GM23338 (cell line): ENCODE results near the gene GNG7. TPM values are rescaled to one million over a fixed set of nuclear protein-coding genes. Genes with fewer than 3 reads are reported as not detected.

Source experiments
- ATAC-seq: fragments of 200-7000 bp; cut with Tn5 transposase; 3 replicates; pipeline ENCODE4 v1.9.1; 2020
- DNase-seq: peaks from one replicate; pipeline ENCODE4 v3.0.0-alpha.2; 2015; ENCODE audit warnings: low spot score
- H2AFZ ChIP-seq: fragments of 200-600 bp; sonication (generic); 2 replicates; pipeline ENCODE4 v1.8.0; 2016; ENCODE audit warnings: antibody characterized with exemption, mild to moderate bottlenecking, moderate library complexity
- H3F3A ChIP-seq: fragments of 200-600 bp; sonication (generic); replicated peaks from 2 replicates; pipeline ENCODE4 v1.8.0; 2017; ENCODE audit warnings: antibody characterized with exemption, mixed run types, low read depth
- H3K27ac ChIP-seq: fragments of 200-600 bp; sonication (generic); 2 replicates; pipeline ENCODE4 v1.6.1; 2016; ENCODE audit warnings: low read depth
- H3K27me3 ChIP-seq: fragments of 200-600 bp; sonication (generic); 2 replicates; pipeline ENCODE4 v1.8.0; 2016; ENCODE audit warnings: mild to moderate bottlenecking, mixed run types, moderate library complexity; ENCODE audit not compliant: insufficient read depth
- H3K36me3 ChIP-seq: fragments of 200-600 bp; sonication (generic); 2 replicates; pipeline ENCODE4 v1.8.0; 2016; ENCODE audit warnings: mild to moderate bottlenecking; ENCODE audit not compliant: insufficient read depth
- H3K4me1 ChIP-seq: fragments of 200-600 bp; sonication (generic); 2 replicates; pipeline ENCODE4 v1.8.0; 2016; ENCODE audit warnings: mild to moderate bottlenecking, moderate library complexity; ENCODE audit not compliant: insufficient read depth
- H3K4me2 ChIP-seq: fragments of 200-600 bp; sonication (generic); 2 replicates; pipeline ENCODE4 v1.7.1; 2017; ENCODE audit warnings: mixed run types
- H3K4me3 ChIP-seq: fragments of 200-600 bp; sonication (generic); 2 replicates; pipeline ENCODE4 v1.6.1; 2016; ENCODE audit warnings: mixed run types
- H3K79me2 ChIP-seq: fragments of 200-600 bp; sonication (generic); replicated peaks from 2 replicates; pipeline ENCODE4 v1.8.0; 2017; ENCODE audit warnings: mild to moderate bottlenecking; ENCODE audit not compliant: insufficient read depth
- H3K9me2 ChIP-seq: fragments of 200-600 bp; sonication (generic); 2 replicates; pipeline ENCODE4 v1.8.0; 2017; ENCODE audit not compliant: insufficient read depth
- H4K20me1 ChIP-seq: fragments of 200-600 bp; sonication (generic); replicated peaks from 2 replicates; pipeline ENCODE4 v1.8.0; 2017; ENCODE audit warnings: mild to moderate bottlenecking; ENCODE audit not compliant: insufficient read depth
- H3K27ac Mint-ChIP-seq: 2 replicates; pipeline ENCODE4 v1.8.0; 2020; ENCODE audit warnings: inconsistent platforms, mild to moderate bottlenecking, moderate library complexity, mixed read lengths
- H3K27me3 Mint-ChIP-seq: 3 replicates; pipeline ENCODE4 v1.8.0; 2022; ENCODE audit warnings: low read depth, mild to moderate bottlenecking, moderate library complexity, mixed read lengths, inconsistent platforms; ENCODE audit not compliant: insufficient read depth, poor library complexity
- H3K36me3 Mint-ChIP-seq: 3 replicates; pipeline ENCODE4 v1.8.0; 2021; ENCODE audit warnings: low read depth, mild to moderate bottlenecking, inconsistent platforms, moderate library complexity, mixed read lengths
- H3K4me1 Mint-ChIP-seq: 3 replicates; pipeline ENCODE4 v1.8.0; 2020; ENCODE audit warnings: mild to moderate bottlenecking, inconsistent platforms, mixed read lengths
- H3K4me3 Mint-ChIP-seq: 3 replicates; pipeline ENCODE4 v1.8.0; 2021; ENCODE audit warnings: moderate library complexity, mild to moderate bottlenecking, inconsistent platforms, mixed read lengths
- H3K9me3 Mint-ChIP-seq: 3 replicates; pipeline ENCODE4 v1.8.0; 2020; ENCODE audit warnings: moderate library complexity, mild to moderate bottlenecking, inconsistent platforms, mixed read lengths
- polyA plus RNA-seq: library from polyadenylated mRNA; unstranded; fragments of >200 nt; fragmentation: Nextera tagmentation; extraction: Ambion mirVana; gene quantifications from 2 replicates; pipeline ENCODE4 v1.2.1, GENCODE V29; 2016
- total RNA-seq: library from RNA; depleted of rRNA; stranded (reverse); fragments of >200 nt; shearing (Covaris generic); gene quantifications from 2 replicates; pipeline ENCODE4 v1.2.3, GENCODE V29; 2014
- TF ChIP-seq, protein P1 (sequence below), 2 experiments: fragments of 200-600 bp in 1 of 2; sonication (generic) in 1 of 2; conservative IDR thresholded peaks; 2 replicates each; pipeline versions ENCODE4 v1.5.1 to v1.6.1; 2016 to 2017; ENCODE audit warnings: antibody characterized with exemption in 2 of 2, low read depth in 2 of 2, mild to moderate bottlenecking in 2 of 2, moderate library complexity in 1 of 2
- TF ChIP-seq, protein P2 (sequence below): fragments of 250-450 bp; sonication (Bioruptor Pico); IDR thresholded peaks from 2 replicates; pipeline ENCODE4 v1.5.0; 2020; ENCODE audit warnings: mild to moderate bottlenecking, moderate library complexity

Gene GNG7
- total and polyA plus RNA-seq, 2 experiments from 2014 or later: 5.1 to 5.4 TPM

DNA sequence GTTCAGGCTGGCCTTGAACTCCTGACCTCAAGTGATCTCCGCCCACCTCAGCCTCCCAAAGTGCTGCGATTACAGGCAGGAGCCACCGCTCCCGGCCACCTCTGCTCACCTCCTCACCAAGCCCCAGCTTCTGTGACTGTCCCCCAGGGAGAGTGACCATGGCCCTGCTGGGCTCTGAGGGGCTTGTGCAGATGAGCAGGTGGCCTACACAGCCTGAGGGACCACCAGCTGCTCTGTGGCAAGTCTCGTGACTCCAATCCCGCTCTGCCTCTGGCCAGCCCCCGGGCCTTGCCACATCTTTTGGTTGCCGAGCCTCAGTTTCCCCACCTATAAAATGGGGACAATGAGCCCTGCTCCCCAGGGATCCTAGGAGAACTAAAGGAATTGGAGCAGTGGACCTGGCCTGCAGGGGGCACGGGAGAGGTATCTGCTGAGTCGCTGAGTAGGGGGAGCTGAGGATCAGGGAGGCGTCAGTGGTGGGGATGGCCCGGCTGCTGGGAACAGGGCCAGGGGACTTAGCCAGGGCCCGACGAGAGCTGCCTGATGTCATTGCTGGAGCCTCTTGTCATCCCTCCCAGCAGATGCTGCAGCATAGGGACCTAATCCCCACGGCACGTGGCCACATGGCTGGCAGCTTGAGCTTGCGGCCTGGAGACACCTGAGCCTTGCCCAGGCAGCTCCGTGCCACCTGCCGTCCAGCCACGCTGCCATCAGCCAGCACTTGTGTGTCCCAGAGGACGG lies 151.9 kb downstream of the GNG7 start:
- TF ChIP-seq, protein P1, sequence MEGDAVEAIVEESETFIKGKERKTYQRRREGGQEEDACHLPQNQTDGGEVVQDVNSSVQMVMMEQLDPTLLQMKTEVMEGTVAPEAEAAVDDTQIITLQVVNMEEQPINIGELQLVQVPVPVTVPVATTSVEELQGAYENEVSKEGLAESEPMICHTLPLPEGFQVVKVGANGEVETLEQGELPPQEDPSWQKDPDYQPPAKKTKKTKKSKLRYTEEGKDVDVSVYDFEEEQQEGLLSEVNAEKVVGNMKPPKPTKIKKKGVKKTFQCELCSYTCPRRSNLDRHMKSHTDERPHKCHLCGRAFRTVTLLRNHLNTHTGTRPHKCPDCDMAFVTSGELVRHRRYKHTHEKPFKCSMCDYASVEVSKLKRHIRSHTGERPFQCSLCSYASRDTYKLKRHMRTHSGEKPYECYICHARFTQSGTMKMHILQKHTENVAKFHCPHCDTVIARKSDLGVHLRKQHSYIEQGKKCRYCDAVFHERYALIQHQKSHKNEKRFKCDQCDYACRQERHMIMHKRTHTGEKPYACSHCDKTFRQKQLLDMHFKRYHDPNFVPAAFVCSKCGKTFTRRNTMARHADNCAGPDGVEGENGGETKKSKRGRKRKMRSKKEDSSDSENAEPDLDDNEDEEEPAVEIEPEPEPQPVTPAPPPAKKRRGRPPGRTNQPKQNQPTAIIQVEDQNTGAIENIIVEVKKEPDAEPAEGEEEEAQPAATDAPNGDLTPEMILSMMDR (conservative IDR thresholded peaks at IDR 0.05; ENCODE audit: low read depth in 2 of 2): peak in 1 of 2 experiments; percentile 30; a peak in 2 of 4 replicates
- TF ChIP-seq, protein P2, sequence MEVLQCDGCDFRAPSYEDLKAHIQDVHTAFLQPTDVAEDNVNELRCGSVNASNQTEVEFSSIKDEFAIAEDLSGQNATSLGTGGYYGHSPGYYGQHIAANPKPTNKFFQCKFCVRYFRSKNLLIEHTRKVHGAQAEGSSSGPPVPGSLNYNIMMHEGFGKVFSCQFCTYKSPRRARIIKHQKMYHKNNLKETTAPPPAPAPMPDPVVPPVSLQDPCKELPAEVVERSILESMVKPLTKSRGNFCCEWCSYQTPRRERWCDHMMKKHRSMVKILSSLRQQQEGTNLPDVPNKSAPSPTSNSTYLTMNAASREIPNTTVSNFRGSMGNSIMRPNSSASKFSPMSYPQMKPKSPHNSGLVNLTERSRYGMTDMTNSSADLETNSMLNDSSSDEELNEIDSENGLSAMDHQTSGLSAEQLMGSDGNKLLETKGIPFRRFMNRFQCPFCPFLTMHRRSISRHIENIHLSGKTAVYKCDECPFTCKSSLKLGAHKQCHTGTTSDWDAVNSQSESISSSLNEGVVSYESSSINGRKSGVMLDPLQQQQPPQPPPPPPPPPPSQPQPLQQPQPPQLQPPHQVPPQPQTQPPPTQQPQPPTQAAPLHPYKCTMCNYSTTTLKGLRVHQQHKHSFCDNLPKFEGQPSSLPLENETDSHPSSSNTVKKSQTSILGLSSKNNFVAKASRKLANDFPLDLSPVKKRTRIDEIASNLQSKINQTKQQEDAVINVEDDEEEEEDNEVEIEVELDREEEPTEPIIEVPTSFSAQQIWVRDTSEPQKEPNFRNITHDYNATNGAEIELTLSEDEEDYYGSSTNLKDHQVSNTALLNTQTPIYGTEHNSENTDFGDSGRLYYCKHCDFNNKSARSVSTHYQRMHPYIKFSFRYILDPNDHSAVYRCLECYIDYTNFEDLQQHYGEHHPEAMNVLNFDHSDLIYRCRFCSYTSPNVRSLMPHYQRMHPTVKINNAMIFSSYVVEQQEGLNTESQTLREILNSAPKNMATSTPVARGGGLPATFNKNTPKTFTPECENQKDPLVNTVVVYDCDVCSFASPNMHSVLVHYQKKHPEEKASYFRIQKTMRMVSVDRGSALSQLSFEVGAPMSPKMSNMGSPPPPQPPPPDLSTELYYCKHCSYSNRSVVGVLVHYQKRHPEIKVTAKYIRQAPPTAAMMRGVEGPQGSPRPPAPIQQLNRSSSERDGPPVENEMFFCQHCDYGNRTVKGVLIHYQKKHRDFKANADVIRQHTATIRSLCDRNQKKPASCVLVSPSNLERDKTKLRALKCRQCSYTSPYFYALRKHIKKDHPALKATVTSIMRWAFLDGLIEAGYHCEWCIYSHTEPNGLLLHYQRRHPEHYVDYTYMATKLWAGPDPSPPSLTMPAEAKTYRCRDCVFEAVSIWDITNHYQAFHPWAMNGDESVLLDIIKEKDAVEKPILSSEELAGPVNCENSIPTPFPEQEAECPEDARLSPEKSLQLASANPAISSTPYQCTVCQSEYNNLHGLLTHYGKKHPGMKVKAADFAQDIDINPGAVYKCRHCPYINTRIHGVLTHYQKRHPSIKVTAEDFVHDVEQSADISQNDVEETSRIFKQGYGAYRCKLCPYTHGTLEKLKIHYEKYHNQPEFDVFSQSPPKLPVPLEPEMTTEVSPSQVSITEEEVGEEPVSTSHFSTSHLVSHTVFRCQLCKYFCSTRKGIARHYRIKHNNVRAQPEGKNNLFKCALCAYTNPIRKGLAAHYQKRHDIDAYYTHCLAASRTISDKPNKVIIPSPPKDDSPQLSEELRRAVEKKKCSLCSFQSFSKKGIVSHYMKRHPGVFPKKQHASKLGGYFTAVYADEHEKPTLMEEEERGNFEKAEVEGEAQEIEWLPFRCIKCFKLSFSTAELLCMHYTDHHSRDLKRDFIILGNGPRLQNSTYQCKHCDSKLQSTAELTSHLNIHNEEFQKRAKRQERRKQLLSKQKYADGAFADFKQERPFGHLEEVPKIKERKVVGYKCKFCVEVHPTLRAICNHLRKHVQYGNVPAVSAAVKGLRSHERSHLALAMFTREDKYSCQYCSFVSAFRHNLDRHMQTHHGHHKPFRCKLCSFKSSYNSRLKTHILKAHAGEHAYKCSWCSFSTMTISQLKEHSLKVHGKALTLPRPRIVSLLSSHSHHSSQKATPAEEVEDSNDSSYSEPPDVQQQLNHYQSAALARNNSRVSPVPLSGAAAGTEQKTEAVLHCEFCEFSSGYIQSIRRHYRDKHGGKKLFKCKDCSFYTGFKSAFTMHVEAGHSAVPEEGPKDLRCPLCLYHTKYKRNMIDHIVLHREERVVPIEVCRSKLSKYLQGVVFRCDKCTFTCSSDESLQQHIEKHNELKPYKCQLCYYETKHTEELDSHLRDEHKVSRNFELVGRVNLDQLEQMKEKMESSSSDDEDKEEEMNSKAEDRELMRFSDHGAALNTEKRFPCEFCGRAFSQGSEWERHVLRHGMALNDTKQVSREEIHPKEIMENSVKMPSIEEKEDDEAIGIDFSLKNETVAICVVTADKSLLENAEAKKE (CRISPR knock-in tag): no peak
- no peak overlapping the region for H2AFZ ChIP-seq
- H3K4me2 ChIP-seq: no peak overlapping the region
- ATAC-seq: peak; percentile 17; the same call in 1 of the 3 replicates
- H3K9me2 ChIP-seq: no peaks in the 10 kb centered on the region
- Mint-ChIP-seq H3K9me3 (peaks cover 7% of the 10 kb centered on the region; the same call in 2 of the 3 replicates), H3K4me3 (no peak overlapping the region), H3K27me3 (peaks cover 8% of the 10 kb centered on the region), H3K4me1 (peaks cover 11% of the 10 kb centered on the region), H3K27ac (no peak overlapping the region; the same call in 1 of the 2 replicates), H3K36me3 (no peaks in the 10 kb centered on the region; the same call in 2 of the 3 replicates)
- H3K4me3 ChIP-seq: no peak overlapping the region
- H3K27me3 ChIP-seq: no peaks in the 10 kb centered on the region
- H3F3A ChIP-seq: 0 out of 2 replicates have a peak, but pooled peaks cover 7% of the 10 kb centered on the region
- no peak overlapping the region for H3K27ac ChIP-seq
- H3K4me1 ChIP-seq: 0 out of 2 replicates have a peak, but pooled peaks cover 4% of the 10 kb centered on the region
- H3K79me2 ChIP-seq: no peaks in the 10 kb centered on the region
- peak; percentile 43 for DNase-seq
- no peaks in the 10 kb centered on the region for H4K20me1 ChIP-seq
- no peaks in the 10 kb centered on the region for H3K36me3 ChIP-seq
